AG04449 (cell line): ENCODE data around the gene NELL1.

Source experiments
- CTCF ChIA-PET: fragments of 350-600 bp; formaldehyde crosslinking; extraction: SDS; loops from one replicate; lab custom pipeline; 2021; ENCODE audit warnings: antibody characterized with exemption; lab: Yijun Ruan, JAX
- POLR2A ChIA-PET: fragments of 400-600, 350-600 bp; formaldehyde crosslinking; extraction: SDS; loops from one replicate; lab custom pipeline; 2020; ENCODE audit warnings: antibody characterized with exemption, inconsistent platforms; lab: Yijun Ruan, JAX
- DNase-seq: peaks from one replicate; pipeline ENCODE4 v3.0.0-alpha.2; 2010; ENCODE audit warnings: low read depth, low spot score
- H3K4me3 ChIP-seq: 2 replicates; pipeline ENCODE4 v1.5.1; 2011; ENCODE audit warnings: low read depth, mild to moderate bottlenecking, control low read depth, low read length
- TF ChIP-seq, protein P1 (sequence below): IDR thresholded peaks from one replicate; pipeline ENCODE4 v1.5.1; 2011; ENCODE audit warnings: mild to moderate bottlenecking, moderate library complexity, low read length, control low read depth, inconsistent platforms; ENCODE audit not compliant: insufficient read depth; ENCODE audit errors: missing control alignments

The NELL1 gene

DNA sequence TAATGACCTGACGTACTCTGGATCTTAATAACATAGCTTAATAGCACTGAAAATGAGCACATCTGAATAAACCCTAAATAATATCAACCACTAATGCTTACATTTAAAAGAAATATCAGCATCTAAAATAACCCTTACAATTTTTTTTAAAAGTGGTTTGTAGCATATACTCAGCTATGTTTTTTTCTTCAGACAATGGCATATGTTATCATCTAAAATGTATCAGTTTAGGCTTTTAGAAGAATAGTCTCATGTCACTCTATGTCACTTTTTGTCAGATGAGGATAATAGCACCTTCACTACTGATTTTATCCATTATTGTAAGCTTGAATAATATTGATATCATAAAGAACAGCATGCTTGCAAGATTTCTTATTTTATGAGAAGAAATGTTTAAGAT is 868.6 kb downstream of the NELL1 start:
- no peak for DNase-seq
- H3K4me3 ChIP-seq = no peak overlapping the region
- TF ChIP-seq, protein P1, sequence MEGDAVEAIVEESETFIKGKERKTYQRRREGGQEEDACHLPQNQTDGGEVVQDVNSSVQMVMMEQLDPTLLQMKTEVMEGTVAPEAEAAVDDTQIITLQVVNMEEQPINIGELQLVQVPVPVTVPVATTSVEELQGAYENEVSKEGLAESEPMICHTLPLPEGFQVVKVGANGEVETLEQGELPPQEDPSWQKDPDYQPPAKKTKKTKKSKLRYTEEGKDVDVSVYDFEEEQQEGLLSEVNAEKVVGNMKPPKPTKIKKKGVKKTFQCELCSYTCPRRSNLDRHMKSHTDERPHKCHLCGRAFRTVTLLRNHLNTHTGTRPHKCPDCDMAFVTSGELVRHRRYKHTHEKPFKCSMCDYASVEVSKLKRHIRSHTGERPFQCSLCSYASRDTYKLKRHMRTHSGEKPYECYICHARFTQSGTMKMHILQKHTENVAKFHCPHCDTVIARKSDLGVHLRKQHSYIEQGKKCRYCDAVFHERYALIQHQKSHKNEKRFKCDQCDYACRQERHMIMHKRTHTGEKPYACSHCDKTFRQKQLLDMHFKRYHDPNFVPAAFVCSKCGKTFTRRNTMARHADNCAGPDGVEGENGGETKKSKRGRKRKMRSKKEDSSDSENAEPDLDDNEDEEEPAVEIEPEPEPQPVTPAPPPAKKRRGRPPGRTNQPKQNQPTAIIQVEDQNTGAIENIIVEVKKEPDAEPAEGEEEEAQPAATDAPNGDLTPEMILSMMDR = no peak
- CTCF ChIA-PET = no interaction called here
- POLR2A ChIA-PET = no interaction called here

DNA sequence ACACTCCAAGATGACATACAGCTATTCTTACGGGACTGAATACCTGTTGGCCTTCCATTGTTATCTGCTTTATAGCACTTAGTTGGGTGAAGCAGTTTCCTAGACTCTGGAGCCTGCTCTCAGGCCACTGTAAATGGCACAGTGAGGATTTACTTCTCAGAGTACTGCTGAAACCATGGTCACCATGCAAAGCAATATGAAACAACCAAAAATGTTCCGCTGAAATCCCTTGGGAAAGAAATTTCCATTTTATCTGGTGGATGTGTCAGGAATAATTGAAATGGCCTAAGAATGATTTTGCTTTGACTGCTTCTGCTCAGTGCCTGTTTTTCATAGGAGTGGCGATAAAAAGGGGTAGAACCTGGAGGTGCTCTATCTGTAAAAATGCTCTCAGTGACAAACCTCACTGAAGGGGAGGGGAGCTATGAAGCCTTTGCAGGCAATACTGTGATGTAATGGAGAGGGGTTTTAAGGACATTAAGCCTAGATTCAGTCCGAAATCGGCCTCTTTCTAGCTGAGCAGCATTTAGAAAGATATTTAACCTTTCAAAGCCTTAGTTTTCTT is 871.9 kb downstream of the NELL1 start:
- CTCF ChIA-PET = no interaction called here
- POLR2A ChIA-PET = no interaction called here
- TF ChIP-seq, protein P1 = no peak
- no peak for DNase-seq
- H3K4me3 ChIP-seq = no peak overlapping the region

DNA sequence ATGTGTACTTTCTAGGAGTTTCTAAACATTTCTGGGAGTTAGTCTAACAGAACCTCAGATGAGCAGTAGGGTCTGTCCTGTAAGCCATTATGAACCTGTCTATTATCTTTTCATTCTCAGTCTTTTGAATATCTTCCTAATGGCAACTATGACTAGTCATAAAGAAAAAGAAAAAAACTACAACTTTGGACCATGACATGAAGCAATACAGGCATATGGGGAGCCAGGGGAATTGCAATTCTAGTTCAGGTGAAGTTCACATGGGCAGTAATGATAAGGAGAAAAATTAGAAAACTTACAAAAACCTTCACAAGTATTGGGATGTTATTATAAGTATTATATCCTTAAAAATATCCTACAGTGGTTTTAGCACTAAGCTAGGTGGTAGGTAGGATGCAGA is 874.5 kb downstream of the NELL1 start:
- ChIA-PET CTCF (no interaction called here), POLR2A (no interaction called here)
- no peak overlapping the region for H3K4me3 ChIP-seq
- no peak for DNase-seq
- TF ChIP-seq, protein P1 = no peak

DNA sequence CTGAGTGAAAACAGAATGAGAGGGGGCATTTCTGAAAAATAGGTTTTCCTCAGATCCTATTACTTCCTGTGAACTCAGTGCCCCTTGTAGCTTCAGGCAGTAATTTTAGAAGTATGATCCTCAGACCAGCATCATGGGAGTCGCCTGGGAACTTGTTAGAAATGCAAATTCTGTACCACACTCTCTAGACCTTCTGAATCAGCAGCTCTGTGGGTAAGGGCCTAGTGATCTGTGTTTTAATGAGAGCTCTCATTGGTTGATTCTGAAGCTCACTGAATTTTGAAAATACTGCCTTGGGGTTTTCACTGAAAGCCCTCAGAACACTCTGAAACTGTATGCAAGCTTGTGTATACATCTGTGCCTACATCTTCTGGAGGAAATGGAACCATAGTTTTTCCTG is 876.3 kb downstream of the NELL1 start:
- no peak overlapping the region for H3K4me3 ChIP-seq
- TF ChIP-seq, protein P1 = no peak
- ChIA-PET CTCF (no interaction called here), POLR2A (no interaction called here)
- DNase-seq = no peak

DNA sequence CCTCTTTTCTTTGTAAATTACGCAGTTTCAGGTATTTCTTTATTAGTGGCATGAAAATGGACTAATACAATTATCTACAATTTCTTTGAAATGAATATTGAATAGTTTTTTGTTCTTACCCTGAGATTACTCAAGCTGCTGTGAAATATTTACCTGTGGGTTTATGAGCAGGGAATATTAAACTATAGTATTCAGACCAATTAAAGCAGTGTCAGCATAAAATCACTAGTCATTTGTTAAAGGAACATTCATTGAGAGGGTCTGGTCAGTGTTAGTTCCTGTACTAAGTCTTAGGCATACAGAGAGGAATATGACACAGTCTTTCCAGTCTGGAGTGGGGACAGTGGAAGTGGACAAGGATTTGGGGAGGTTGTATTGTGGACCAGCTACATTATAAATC is 877.3 kb downstream of the NELL1 start:
- no peak overlapping the region for H3K4me3 ChIP-seq
- TF ChIP-seq, protein P1 = no peak
- DNase-seq = no peak
- ChIA-PET CTCF (no interaction called here), POLR2A (no interaction called here)

DNA sequence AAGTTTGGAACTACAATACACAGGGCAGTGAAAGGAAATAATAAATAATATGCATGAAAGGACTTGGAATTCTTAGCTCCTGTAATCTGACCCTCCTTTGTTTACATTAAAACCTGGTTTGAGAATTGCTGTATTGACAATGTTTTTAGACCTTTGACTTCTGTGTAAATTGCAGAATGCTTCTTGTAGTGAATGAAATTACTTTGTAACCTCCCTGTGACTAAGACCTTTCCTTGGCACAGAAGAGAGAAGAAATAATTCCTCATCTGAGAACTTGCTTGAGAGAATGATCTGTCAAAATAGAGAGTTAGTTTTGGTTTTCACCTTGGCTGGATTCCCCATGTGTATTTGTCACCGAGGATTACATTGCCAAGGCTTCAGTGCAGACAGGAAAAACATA is 883.5 kb downstream of the NELL1 start:
- no peak overlapping the region for H3K4me3 ChIP-seq
- TF ChIP-seq, protein P1 = no peak
- DNase-seq = no peak
- CTCF ChIA-PET = no interaction called here
- POLR2A ChIA-PET = no interaction called here
